OCI-LY7 (cell line): ENCODE data around the gene CMTM1.

ENCODE experiments used
- CTCF ChIP-seq: fragments of 200-600 bp; sonication (generic); conservative IDR thresholded peaks from 2 replicates; pipeline ENCODE4 v1.5.1; 2014; ENCODE audit warnings: mild to moderate bottlenecking, antibody characterized with exemption, low read length, moderate library complexity, mixed read lengths
- EZH2phosphoT487 ChIP-seq: fragments of 200-600 bp; sonication (generic); IDR thresholded peaks from 2 replicates; pipeline ENCODE4 v1.6.1; 2018; ENCODE audit warnings: low read depth, borderline replicate concordance, mild to moderate bottlenecking, mixed run types, antibody characterized with exemption, low read length, moderate library complexity, mixed read lengths

- TF ChIP-seq CTCF (no peak), EZH2phosphoT487 (no peak)
Measured at GRCh38 chr16:66590322-66590721, 24.1 kb downstream of the CMTM1 start.
